ENCODE results near the gene DNAJC7.
"Not testable (repeated sequence)": the region's sequence is repeated elsewhere in the genome, so short reads cannot be mapped to it uniquely, and the experiment has no call there.

Gene DNAJC7

DNA sequence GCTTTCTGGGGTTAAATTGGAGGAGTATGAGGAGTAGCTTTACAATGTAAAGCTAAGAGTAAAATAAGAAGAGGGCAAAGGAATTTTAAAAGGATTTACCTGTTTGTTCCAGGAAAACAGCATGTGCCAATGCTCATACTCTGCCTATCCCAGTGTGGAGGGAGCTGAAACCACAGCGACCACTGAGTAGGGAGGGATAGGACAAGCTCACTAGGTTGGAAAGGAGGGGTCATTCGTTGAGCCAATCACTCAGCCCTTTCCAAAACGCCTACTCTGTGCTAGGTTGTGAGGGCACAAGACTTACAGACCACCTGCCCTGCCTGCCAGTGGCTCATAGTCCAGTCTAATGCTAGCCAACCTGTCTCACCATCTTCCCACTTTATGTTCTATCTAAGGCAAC lies 1.1 kb upstream of the DNAJC7 start:
- TF ChIP-seq POLR2AphosphoS5 (IDR thresholded peaks at IDR 0.05; ENCODE audit: low read depth) (no peak), GABPA (IDR thresholded peaks at IDR 0.05; ENCODE audit: low read depth) (no peak), CTCF (IDR thresholded peaks at IDR 0.05; ENCODE audit: insufficient read depth, low read length) (no peak), SPI1 (IDR thresholded peaks at IDR 0.05; ENCODE audit: borderline replicate concordance, low read depth) (no peak)
- Histone ChIP-seq H3K4me3 (replicated peaks; ENCODE audit: insufficient read depth, low read length) (peak overlapping the region; percentile 88), H3K27ac (replicated peaks) (peak overlapping the region; percentile 94), H3K27me3 (ENCODE audit: insufficient read depth, poor library complexity, severe bottlenecking) (no peaks in the 10 kb centered on the region)
- DNase-seq (ENCODE audit: low read depth in 1 of 2, low spot score in 1 of 2), result no peak

GRCh38 chr17:42017866-42018200 lies 594 bp upstream of the DNAJC7 start:
- no peaks in the 10 kb centered on the region for H3K27me3 ChIP-seq (ENCODE audit: insufficient read depth, poor library complexity, severe bottlenecking)
- peak overlapping the region; percentile 88 for H3K4me3 ChIP-seq (replicated peaks; ENCODE audit: insufficient read depth, low read length)
- peak overlapping the region; percentile 94 for H3K27ac ChIP-seq (replicated peaks)
- no peak for DNase-seq (ENCODE audit: low read depth in 1 of 2, low spot score in 1 of 2)
- TF ChIP-seq CTCF (IDR thresholded peaks at IDR 0.05; ENCODE audit: insufficient read depth, low read length) (no peak), SPI1 (IDR thresholded peaks at IDR 0.05; ENCODE audit: borderline replicate concordance, low read depth) (no peak), POLR2AphosphoS5 (IDR thresholded peaks at IDR 0.05; ENCODE audit: low read depth) (no peak), GABPA (IDR thresholded peaks at IDR 0.05; ENCODE audit: low read depth) (no peak; the same call in 1 of the 2 replicates), REST (IDR thresholded peaks at IDR 0.05; ENCODE audit: insufficient replicate concordance, low read depth) (no peak)

DNA sequence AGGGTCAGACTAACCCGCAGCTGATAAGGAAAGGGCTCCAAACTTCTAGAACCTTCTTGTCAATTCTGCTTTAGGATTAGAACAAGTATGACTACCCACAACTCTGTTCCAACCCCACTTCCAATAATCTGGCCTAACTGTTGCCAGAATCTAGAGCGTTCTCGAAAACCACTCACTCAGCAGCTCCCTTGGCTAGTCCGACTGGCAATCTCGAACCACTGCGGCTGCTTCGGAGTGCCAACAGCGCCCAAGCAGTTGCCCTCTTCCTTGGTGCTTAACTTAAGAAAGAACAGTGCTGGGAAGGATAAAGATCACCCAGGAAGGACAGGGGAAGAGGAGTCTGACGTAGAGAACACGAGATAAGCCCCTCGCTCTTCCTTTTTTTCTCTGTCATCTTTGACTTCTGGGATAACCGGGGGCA lies 818 bp downstream of the DNAJC7 start:
- Histone ChIP-seq H3K27me3 (ENCODE audit: insufficient read depth, poor library complexity, severe bottlenecking) (no peaks in the 10 kb centered on the region), H3K4me3 (replicated peaks; ENCODE audit: insufficient read depth, low read length) (peak overlapping the region; percentile 88), H3K27ac (replicated peaks) (peak overlapping the region; percentile 94)
- no peak for TF ChIP-seq REST (IDR thresholded peaks at IDR 0.05; ENCODE audit: insufficient replicate concordance, low read depth)
- 0 out of 2 replicates have a peak, but pooled peaks have one; percentile 1 for TF ChIP-seq SPI1 (IDR thresholded peaks at IDR 0.05; ENCODE audit: borderline replicate concordance, low read depth)
- TF ChIP-seq GABPA (IDR thresholded peaks at IDR 0.05; ENCODE audit: low read depth), result no peak
- TF ChIP-seq CTCF (IDR thresholded peaks at IDR 0.05; ENCODE audit: insufficient read depth, low read length), result no peak
- no peak; the same call in 1 of the 2 replicates for TF ChIP-seq POLR2AphosphoS5 (IDR thresholded peaks at IDR 0.05; ENCODE audit: low read depth)
- DNase-seq (ENCODE audit: low read depth in 1 of 2, low spot score in 1 of 2), result peak in 1 of 2 experiments; percentile 52

DNA sequence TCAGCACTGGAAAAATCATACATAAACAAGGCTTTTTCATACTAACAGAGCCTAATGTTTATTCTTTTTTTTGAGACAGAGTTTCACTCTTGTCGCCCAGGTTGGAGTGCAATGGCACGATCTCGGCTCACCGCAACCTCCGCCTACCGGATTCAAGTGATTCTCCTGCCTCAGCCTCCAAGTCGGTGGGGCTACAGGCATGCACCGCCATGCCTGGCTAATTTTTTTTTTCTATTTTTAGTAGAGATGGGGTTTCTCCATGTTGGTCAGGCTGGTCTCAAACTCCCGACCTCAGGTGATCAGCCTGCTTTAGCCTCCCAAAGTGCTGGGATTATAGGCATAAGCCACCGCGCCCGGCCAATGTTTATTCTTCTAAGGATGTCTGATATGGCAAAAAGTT lies 3.5 kb downstream of the DNAJC7 start:
- H3K27ac ChIP-seq (replicated peaks); H3K4me3 ChIP-seq (replicated peaks; ENCODE audit: insufficient read depth, low read length); H3K27me3 ChIP-seq (ENCODE audit: insufficient read depth, poor library complexity, severe bottlenecking); DNase-seq (ENCODE audit: low read depth in 1 of 2, low spot score in 1 of 2): not testable (repeated sequence)

DNA sequence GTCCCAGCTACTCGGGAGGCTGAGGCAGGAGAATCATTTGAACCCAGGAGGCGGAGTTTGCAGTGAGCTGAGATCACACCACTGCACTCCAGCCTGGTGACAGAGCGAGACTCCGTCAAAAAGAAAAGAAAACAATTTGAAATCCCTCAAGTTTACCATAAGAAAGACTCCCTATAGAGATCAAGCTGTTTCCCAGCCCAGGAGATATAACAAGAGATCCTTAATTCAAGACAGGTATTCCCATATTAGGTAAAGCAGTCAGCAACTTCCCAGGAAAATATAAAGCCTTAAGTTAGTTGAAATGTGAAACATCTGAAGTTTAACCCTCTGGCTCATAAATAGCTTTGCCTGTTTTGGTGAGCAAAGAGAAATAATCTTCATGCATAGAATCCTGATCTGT lies 4.9 kb downstream of the DNAJC7 start:
- DNase-seq (ENCODE audit: low read depth in 1 of 2, low spot score in 1 of 2); H3K27me3 ChIP-seq (ENCODE audit: insufficient read depth, poor library complexity, severe bottlenecking); H3K4me3 ChIP-seq (replicated peaks; ENCODE audit: insufficient read depth, low read length); H3K27ac ChIP-seq (replicated peaks): not testable (repeated sequence)

Measured in HL-60 (cell line).